GM18505 (cell line): ENCODE measurements around the gene SLC26A5.
"Not testable (repeated sequence)": the region's sequence is repeated elsewhere in the genome, so short reads cannot be mapped to it uniquely, and the experiment has no call there.

ENCODE experiments used
- ATAC-seq: cut with Tn5 transposase; IDR thresholded peaks from one replicate; pipeline ENCODE4 v1.9.1; 2021; ENCODE audit not compliant: unreplicated experiment
- POLR2A ChIP-seq: IDR thresholded peaks from 4 replicates; pipeline ENCODE4 v1.6.1; 2011; ENCODE audit warnings: borderline replicate concordance; ENCODE audit not compliant: insufficient read depth, insufficient read length; ENCODE audit errors: extremely low read depth

SLC26A5 gene

GRCh38 chr7:103446049-103446520 lies at the start of gene SLC26A5:
Gene SLC26A5 (minus strand): TSS chr7:103446207. CDS start chr7:103421514, 24,693 bp downstream.
- no peak for TF ChIP-seq POLR2A
- no peak for ATAC-seq

GRCh38 chr7:103487419-103487818 lies 41.4 kb upstream of the SLC26A5 start:
- TF ChIP-seq POLR2A, result no peak
- no peak for ATAC-seq

- not testable (repeated sequence) for ATAC-seq
Observed at GRCh38 chr7:103486873-103487272, 40.9 kb upstream of the SLC26A5 start.

- ATAC-seq, result no peak
- TF ChIP-seq POLR2A, result no peak
Observed at GRCh38 chr7:103480771-103481170, 34.8 kb upstream of the SLC26A5 start.

- no peak for ATAC-seq
- no peak for TF ChIP-seq POLR2A
Observed at GRCh38 chr7:103474956-103475355, 28.9 kb upstream of the SLC26A5 start.

GRCh38 chr7:103469095-103469948 lies 23.3 kb upstream of the SLC26A5 start:
- no peak for TF ChIP-seq POLR2A
- ATAC-seq, result no peak

- TF ChIP-seq POLR2A, result no peak
- ATAC-seq, result no peak
Observed at GRCh38 chr7:103466814-103467213, 20.8 kb upstream of the SLC26A5 start.

GRCh38 chr7:103462358-103462757 lies 16.4 kb upstream of the SLC26A5 start:
- no peak for ATAC-seq
- TF ChIP-seq POLR2A, result no peak

GRCh38 chr7:103447073-103447960 lies 1.3 kb upstream of the SLC26A5 start:
- TF ChIP-seq POLR2A, result no peak
- ATAC-seq, result peak; percentile 83

- TF ChIP-seq POLR2A, result no peak
- ATAC-seq, result no peak
Observed at GRCh38 chr7:103445228-103446048, 569 bp downstream of the SLC26A5 start.

GRCh38 chr7:103439661-103440060 lies 6.3 kb downstream of the SLC26A5 start:
- no peak for TF ChIP-seq POLR2A
- ATAC-seq, result no peak

- TF ChIP-seq POLR2A, result no peak
- ATAC-seq, result no peak
Observed at GRCh38 chr7:103437623-103438022, 8.4 kb downstream of the SLC26A5 start.

GRCh38 chr7:103432712-103433111 lies 13.3 kb downstream of the SLC26A5 start:
- ATAC-seq, result peak; percentile 75
- TF ChIP-seq POLR2A, result no peak
